Nephron progenitor cell (in vitro differentiated cells): Measurements from ENCODE around the gene PRKRA.

ENCODE experiments used
- DNase-seq: peaks from one replicate; pipeline ENCODE4 v3.0.0; 2021
- H3K27ac Mint-ChIP-seq: 2 replicates; pipeline ENCODE4 v1.8.0; 2021; ENCODE audit warnings: mild to moderate bottlenecking, moderate library complexity, mixed read lengths
- H3K27me3 Mint-ChIP-seq: 2 replicates; pipeline ENCODE4 v1.8.0; 2021; ENCODE audit warnings: mild to moderate bottlenecking, low read depth, mixed read lengths; ENCODE audit not compliant: poor library complexity
- H3K36me3 Mint-ChIP-seq: 2 replicates; pipeline ENCODE4 v1.8.0; 2021; ENCODE audit warnings: low read depth, mixed read lengths
- H3K4me1 Mint-ChIP-seq: 2 replicates; pipeline ENCODE4 v1.8.0; 2021; ENCODE audit warnings: mixed read lengths
- H3K4me3 Mint-ChIP-seq: 2 replicates; pipeline ENCODE4 v1.8.0; 2021; ENCODE audit warnings: mild to moderate bottlenecking, moderate library complexity, mixed read lengths
- H3K9me3 Mint-ChIP-seq: 2 replicates; pipeline ENCODE4 v1.8.0; 2021; ENCODE audit warnings: mild to moderate bottlenecking, moderate library complexity, mixed read lengths
- TF ChIP-seq, protein P1 (sequence below): fragments of 200-600 bp; sonication (generic); IDR thresholded peaks from 2 replicates; pipeline ENCODE4 v1.5.0; 2021; ENCODE audit warnings: antibody characterized with exemption

PRKRA gene

GRCh38 chr2:178450774-178451525, at the start of gene PRKRA, which contains the start of gene PJVK:
Gene PRKRA (minus strand): TSS chr2:178451175. CDS start chr2:178451030, 145 bp downstream.
Gene PJVK (plus strand): TSS chr2:178451378. CDS start chr2:178453410, 2,032 bp downstream.
- H3K4me3 Mint-ChIP-seq: peak within 1 kb of the TSS; percentile 88
- peak; percentile 99 for DNase-seq
- TF ChIP-seq, protein P1, sequence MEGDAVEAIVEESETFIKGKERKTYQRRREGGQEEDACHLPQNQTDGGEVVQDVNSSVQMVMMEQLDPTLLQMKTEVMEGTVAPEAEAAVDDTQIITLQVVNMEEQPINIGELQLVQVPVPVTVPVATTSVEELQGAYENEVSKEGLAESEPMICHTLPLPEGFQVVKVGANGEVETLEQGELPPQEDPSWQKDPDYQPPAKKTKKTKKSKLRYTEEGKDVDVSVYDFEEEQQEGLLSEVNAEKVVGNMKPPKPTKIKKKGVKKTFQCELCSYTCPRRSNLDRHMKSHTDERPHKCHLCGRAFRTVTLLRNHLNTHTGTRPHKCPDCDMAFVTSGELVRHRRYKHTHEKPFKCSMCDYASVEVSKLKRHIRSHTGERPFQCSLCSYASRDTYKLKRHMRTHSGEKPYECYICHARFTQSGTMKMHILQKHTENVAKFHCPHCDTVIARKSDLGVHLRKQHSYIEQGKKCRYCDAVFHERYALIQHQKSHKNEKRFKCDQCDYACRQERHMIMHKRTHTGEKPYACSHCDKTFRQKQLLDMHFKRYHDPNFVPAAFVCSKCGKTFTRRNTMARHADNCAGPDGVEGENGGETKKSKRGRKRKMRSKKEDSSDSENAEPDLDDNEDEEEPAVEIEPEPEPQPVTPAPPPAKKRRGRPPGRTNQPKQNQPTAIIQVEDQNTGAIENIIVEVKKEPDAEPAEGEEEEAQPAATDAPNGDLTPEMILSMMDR: no peak
- H3K27ac Mint-ChIP-seq: peak within 1 kb of the TSS; percentile 100
- peaks cover 32% of the 10 kb centered on the region for H3K4me1 Mint-ChIP-seq
- peaks cover 36% of the 10 kb centered on the region for H3K36me3 Mint-ChIP-seq
- no peaks in the 10 kb centered on the region for H3K27me3 Mint-ChIP-seq
- H3K9me3 Mint-ChIP-seq: no peaks in the 10 kb centered on the region

GRCh38 chr2:178499640-178500039, 48.7 kb upstream of the PRKRA start:
- Mint-ChIP-seq H3K27me3 (no peaks in the 10 kb centered on the region), H3K4me3 (no peak overlapping the region), H3K4me1 (no peaks in the 10 kb centered on the region), H3K9me3 (no peaks in the 10 kb centered on the region), H3K27ac (no peak overlapping the region), H3K36me3 (peaks cover 63% of the 10 kb centered on the region)
- no peak for DNase-seq
- TF ChIP-seq, protein P1: no peak

GRCh38 chr2:178498137-178498536, 47.2 kb upstream of the PRKRA start:
- H3K4me1 Mint-ChIP-seq: no peaks in the 10 kb centered on the region
- H3K4me3 Mint-ChIP-seq: no peak overlapping the region
- no peaks in the 10 kb centered on the region for H3K9me3 Mint-ChIP-seq
- no peak overlapping the region for H3K27ac Mint-ChIP-seq
- no peak for DNase-seq
- TF ChIP-seq, protein P1: no peak
- H3K36me3 Mint-ChIP-seq: peaks cover 62% of the 10 kb centered on the region
- H3K27me3 Mint-ChIP-seq: no peaks in the 10 kb centered on the region

DNA sequence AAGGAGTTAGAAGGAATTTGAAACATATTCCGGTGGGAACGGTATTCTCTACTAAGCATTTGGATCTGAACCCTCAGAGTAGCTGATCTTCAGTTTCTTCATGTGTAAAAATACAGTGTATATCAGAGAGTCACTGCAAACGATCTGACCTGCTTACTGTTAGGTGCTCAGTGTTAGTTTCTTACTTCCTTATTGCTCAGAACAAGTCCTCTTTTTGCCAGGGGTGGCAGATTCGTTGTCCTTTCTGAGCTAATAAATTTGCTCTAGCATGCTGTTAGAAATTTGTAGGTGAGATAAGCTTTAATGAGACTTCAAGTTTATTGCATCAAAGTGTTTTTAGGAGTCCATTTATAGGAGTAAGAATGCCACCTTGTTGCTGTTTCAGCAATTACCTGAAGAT, 45.1 kb upstream of the PRKRA start:
- H3K4me3 Mint-ChIP-seq: no peak overlapping the region
- TF ChIP-seq, protein P1: no peak
- no peaks in the 10 kb centered on the region for H3K4me1 Mint-ChIP-seq
- H3K9me3 Mint-ChIP-seq: no peaks in the 10 kb centered on the region
- no peaks in the 10 kb centered on the region for H3K27me3 Mint-ChIP-seq
- no peak overlapping the region for H3K27ac Mint-ChIP-seq
- H3K36me3 Mint-ChIP-seq: peaks cover 59% of the 10 kb centered on the region
- no peak for DNase-seq

- Mint-ChIP-seq H3K27ac (no peak overlapping the region), H3K9me3 (no peaks in the 10 kb centered on the region), H3K4me3 (no peak overlapping the region), H3K36me3 (peaks cover 56% of the 10 kb centered on the region), H3K27me3 (no peaks in the 10 kb centered on the region), H3K4me1 (no peaks in the 10 kb centered on the region)
- no peak for DNase-seq
- TF ChIP-seq, protein P1: no peak
These were observed 40.6 kb upstream of the PRKRA start for GRCh38 chr2:178491612-178492011.

DNA sequence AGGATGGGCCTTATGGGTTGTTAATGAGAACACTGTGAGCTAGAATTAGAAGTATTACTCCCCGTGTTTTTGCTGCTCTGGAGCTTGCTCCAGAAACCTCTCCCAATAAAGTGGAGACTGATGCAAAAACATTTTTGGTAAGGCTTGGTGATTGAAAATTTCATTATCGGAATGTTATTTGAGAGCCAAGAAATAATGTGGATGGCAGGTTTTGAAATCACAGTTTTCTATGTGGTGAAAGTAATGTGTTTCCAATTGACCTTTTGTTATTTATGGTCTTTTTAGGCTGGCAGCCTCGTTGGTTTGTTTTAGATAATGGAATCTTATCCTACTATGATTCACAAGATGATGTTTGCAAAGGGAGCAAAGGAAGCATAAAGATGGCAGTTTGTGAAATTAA, 34.4 kb upstream of the PRKRA start:
- H3K36me3 Mint-ChIP-seq: peaks cover 33% of the 10 kb centered on the region
- H3K27me3 Mint-ChIP-seq: no peaks in the 10 kb centered on the region
- no peak for DNase-seq
- no peak overlapping the region for H3K27ac Mint-ChIP-seq
- TF ChIP-seq, protein P1: no peak
- H3K4me1 Mint-ChIP-seq: peaks cover 28% of the 10 kb centered on the region
- no peaks in the 10 kb centered on the region for H3K9me3 Mint-ChIP-seq
- H3K4me3 Mint-ChIP-seq: no peak overlapping the region
